GM19455 (cell line): ENCODE results near the gene TAB3.

Experiments
- ATAC-seq: cut with Tn5 transposase; IDR thresholded peaks from one replicate; pipeline ENCODE4 v1.9.1; 2021; ENCODE audit not compliant: unreplicated experiment

The TAB3 gene

DNA sequence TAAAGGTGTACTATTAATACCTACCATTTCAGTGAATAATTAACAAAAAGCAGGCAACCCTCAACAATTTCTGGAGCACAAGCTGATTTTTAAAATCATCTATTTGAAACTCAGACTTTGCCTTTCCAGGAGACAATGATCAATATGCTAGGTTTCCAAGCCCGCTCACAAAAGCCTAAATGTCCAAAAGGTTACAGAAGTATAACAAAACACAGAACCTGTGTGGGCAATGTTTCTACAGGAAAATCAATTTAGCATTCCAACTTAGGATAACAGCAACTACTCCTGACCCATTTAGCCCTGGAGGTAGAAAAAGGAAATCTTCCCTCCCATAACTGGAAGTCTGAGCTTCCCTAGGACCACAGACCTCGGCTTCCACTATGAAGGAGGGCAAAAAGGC lies 3.9 kb downstream of the TAB3 start:
- no peak for ATAC-seq

DNA sequence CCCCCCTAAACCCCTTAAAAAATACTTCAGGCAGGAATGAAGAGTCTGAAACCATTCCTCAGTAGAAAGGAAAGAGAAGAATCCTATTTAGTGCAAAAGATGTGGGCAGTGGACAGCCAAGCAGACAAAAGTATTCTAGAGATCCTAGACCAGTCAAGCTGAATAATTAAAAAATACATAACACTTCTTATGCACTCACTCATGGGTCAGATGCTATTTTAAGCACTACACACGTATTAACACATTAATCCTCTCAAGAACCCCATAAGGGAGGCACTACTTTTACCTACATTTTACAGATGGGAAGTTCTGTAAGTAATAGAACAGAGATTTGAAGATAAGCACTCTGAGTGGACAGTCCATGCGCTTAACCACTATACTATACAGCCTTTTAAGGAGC lies 5.9 kb downstream of the TAB3 start:
- no peak for ATAC-seq

DNA sequence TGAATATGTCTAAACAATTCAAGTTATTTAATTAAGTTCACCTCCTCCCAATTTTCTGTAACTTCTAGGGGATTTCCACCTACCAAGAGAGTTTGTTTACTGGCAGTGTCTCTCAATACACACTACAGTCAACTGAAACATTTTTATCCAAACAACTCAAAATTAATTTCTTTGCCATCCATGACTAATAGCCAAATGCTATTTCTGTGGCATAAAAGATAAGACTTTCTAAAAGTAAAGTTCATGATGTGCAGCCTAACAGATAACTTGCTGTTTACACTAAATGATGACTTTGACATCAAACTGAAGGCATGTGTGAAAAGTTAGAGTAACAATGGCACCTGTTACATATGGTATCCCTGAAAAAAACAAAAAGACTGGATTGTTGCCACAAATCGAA lies 7.3 kb downstream of the TAB3 start:
- ATAC-seq: no peak

DNA sequence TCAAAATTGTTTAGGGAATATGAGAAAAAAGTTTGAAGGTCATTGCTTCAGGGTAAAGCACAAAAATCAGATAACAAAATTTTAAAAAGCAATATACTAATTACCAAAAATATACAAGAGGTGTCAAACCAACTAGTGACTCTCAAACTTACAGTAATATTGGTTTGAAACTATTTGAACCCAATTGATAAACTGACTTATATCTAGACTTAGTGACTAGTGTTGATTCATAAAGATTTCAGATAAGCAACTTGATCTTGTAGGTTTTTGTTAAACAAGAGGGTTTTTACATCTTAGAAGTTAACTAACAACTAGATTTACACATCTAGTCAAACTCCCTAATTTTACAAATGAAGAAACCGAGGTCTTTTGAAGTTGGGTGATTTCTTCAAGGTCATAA lies 7.7 kb downstream of the TAB3 start:
- ATAC-seq: no peak

DNA sequence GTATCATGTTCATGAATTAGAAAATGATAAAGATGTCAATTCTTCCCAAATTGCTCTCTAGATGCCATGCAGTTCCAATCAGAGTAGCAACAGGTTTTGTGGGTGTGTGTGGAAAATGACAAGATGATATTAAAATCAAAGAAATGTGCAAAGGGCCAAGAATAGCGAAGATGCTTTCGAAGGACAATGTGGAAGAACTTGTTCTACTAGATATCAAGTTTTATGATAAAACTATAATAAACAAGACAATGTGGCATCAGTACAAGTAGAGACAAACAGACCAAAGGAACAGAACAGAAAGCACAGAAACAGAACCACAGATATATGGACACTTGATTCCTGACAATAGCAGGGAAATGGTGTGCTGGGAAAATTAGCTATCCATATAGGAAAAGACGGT lies 9.0 kb downstream of the TAB3 start:
- no peak for ATAC-seq

DNA sequence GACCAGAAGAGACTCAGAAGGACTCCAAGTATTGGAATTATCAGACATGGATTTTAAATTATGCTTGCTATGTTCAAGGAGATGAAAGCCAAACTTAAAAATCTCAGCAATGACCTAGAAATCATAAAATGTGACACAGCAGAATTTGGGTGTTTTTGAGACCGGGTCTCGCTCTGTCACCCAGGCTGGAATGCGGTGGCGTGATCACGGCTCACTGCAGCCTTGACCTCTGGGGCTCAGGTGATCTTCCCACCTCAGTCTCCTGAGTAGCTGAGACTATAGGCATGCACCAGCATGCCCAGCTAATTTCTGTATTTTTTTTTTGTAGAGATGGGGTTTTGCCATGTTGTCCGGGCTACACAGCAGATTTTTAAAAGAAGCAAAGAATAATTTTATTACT lies 12.7 kb downstream of the TAB3 start:
- ATAC-seq: no peak

DNA sequence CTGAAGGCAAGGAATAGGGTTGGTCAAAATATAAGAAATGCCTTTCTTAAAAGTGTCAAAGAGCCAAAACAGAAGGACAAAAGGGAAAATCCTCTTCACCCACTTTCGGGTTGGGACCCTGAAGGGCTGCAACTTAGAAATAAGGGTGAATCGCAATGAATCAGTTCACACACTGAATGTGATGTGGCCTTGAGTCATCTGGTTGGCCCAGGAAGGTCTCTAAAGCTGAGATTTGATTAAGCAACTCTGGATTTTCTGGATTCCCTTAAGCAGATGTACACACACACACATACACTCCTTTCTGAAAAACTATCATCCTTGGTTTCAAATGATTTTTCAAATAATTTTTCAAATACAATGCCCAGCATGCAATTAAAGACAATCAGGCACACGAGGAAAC lies 13.1 kb downstream of the TAB3 start:
- ATAC-seq: no peak

DNA sequence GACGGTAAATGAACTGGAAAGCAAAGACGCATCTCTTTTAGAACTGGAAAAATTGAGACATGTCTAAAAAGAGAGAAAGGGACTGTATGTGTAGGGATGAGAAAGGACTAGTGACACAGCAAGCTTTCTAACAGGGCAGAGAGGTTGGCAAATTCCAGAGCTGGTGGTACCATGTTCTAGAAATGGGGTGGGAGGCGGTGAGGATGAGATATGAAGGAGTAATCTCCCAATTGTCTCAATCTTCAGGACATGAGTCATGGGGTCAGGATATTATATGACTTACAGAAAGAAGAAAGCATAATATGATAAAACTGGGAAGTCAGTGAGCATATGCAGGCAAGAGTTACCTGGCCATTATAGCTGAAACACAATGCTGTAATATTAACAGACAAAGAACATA lies 14.2 kb downstream of the TAB3 start:
- ATAC-seq: no peak

DNA sequence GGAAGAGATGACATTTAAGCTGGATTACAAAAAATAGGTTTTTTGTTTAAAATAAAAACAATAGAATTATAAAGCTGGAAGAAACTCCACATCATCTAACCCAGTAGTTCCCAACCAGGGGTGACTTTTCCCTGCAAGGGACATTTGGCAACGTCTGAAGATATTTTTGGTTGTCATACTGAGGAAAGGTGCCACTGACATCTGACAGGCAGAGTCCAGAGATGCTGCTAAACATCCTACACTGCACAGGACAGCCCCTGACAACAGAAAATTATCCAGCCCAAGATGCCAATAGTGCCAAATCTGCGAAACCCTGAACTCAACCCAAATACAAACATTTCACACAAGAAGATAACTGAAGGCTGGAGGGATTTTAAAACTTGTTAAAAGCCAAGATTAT lies 18.5 kb downstream of the TAB3 start:
- no peak for ATAC-seq

DNA sequence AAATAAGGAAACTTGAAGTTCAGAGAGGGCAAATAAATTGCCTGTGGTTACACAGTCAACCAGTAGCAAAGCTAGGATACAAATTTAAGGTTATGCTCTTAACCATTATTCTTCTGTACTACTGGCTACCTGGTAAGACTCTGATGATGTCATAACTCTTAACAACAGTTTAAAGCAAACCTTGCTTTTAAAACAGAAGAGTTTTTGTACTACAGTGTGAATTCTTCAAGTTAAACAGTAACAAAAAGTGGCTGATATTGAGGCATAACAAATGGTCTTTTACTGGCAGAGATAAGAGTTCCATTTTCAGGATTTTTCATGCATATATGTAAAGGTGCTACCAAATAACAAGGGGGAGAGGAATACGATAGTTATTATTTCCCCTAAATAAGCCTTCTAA lies 23.4 kb downstream of the TAB3 start:
- no peak for ATAC-seq

DNA sequence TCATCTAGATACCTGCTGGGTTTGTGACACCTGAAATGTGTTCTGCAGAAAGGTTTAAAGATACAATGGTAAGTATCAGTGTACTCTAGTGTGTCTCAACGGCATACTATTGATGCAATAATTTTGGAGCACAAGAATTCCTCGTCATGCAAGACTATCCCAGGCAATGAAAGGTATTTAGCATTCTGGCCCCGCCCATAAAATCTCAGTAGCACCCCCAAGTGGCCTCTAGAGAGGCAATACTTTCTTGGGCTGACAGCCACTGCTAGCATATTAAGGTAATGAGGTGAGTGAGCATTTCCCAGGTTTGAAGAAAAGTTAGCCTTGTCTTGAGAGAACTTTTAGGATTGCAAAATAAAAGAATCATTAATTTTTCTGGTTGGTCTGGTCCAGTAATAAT lies 24.0 kb downstream of the TAB3 start:
- ATAC-seq: no peak

DNA sequence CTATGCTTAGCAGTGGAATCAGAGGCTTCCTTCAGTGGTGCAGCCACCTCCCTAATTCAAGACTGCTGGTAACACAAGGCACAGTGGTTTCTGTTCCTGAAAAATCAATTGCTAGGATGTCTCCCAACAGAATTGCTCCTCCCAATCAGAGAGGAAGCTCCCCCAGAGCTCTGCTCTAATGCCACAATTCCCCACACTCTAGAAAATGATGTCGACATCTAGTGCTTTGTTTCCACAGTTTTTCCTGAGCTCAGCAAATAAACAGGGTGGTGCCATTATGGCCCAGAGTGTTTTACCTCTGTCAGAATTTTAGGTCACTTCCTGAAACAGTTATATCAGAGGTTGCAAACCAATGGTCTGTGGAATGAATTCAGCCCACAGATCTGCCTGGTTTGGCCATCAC lies 24.7 kb downstream of the TAB3 start:
- no peak for ATAC-seq

DNA sequence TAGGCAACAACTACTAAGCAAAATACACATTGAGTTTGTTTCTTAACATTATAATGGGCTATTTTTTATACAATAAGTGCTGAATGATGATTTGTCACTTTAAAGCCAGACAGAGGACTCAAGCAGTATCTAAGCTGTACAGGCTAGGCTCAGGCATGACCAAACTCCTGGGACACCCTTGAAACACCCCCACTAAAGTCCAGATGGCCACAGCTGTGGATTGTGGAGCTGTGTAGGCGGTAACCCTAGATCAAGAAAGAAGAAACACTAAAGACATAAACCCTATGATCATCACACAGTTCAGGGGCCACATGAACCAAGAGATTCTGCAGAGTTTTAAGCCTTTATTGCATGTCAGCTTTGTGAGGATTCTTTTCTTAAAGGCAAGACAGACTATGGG lies 25.1 kb downstream of the TAB3 start:
- ATAC-seq: no peak

DNA sequence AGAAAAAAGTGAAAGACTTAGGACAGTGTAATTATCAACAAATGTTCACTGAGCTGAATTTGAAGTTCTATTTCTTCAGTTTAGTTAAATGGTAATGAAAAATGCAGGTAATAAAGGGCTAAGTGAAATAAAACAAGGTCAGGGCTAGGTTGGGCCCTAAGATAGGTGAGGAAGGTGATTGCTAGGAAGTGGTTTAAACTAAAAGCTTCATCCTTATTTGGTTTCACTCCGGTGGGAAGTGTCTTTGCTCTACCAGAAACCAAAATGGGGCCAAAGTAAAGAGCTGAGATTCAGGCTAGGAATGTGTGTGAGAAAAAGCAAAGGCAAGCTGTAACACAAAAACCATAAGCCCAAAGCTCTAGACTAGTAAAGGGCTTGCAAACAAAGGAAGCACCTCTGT lies 31.0 kb downstream of the TAB3 start:
- no peak for ATAC-seq

DNA sequence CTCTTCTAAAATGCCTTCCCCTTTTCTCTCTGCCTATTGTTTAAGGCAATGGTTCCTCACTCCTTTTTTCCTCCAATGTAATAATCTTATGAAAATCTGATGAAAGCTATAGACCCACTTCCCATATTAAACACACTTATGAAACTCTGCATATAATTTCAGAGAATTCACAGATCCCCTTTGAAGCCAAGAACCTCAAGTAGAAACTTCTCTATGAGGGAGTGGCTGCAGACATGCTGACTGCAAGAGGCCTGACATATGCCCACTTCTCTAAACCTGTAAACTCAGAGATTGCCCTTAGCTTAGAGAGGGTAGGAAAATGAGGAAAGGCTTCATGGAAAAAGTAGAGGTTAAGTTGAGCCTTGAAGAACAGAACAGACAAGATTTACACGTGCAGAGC lies 37.6 kb downstream of the TAB3 start:
- no peak for ATAC-seq

DNA sequence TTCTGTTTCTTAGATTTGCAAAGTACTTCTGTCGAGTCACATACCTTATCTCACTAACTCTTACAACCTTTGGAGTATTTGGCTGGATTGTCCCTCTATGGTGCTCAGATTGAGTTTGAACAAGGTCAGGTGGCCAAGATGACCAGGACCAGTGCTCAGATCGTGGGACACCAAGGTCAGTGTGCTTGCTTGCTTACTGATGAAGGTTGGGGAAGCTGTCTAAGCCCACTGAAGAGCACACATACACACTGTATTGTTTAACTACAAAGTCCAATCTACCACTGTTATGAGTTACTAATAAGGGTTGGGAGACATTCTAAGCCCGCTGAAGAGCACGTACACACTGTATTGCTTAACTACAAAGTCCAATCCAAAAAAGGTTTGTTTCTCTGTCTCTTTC lies 53.7 kb downstream of the TAB3 start:
- ATAC-seq: no peak

DNA sequence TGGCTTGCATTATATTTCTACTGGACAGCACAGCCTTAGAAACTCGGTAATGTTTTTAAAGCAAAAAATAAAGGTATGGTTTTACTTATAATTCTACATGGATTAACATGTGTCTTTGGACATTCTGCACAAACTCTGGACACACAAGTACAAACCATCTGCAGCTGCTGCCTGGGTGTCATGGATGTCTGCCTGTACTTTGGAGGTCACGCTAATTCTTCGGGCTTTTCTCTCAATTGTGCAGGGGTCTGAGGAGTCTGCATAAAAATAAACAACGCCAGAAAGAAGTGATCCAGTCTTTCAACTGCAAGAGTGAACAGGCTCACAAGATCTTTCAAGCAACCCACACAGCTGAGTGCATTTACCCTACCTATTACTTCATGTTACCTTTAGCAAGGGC lies 55.2 kb downstream of the TAB3 start:
- no peak for ATAC-seq

DNA sequence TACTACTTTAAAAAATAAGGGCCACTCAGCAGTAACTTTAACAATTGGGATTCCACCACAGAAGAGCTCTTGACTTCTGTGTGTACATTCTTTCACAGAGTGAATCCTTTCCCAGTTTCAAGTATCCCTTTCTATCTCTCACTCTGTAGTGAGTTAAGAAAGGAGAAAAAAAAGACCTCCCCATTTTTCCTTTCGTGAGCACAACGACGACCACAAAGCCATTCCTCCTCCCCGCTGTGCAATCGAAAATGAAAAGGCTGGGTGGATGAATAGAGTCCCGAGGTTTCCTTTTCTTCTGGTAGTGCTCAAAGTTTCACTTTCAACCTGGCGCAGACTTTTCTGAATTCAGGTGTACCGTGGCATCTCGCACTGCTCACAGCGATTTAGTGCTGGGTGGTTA lies 58.0 kb downstream of the TAB3 start:
- no peak for ATAC-seq

DNA sequence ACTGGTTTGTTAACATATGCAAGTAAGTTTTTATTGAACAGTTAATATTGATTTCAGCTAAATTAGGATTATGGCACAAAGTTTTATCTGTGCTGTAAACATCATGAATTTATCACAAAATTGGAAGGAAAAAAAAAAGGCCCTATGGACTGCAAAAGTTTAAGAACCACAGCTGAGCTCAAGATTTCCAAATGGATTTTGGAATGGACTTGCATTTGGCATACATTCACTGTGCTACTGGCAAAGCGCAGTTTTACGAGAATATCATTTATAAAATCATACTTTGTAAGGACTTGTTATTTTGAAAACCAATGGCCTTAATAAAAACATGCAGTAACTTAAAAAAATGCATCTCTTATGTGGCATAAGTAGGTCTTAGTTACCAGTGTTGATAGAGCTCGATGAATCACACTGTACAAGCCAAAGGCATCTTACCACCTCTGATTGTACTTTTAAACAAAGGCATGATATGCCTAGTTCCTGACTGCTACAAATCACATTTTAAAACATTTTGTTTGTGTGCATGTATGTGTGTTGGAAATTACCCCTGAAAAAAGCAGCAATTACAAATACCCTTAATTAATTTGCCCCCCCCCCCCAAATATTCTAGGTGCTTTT lies 58.6 kb downstream of the TAB3 start:
- no peak for ATAC-seq

DNA sequence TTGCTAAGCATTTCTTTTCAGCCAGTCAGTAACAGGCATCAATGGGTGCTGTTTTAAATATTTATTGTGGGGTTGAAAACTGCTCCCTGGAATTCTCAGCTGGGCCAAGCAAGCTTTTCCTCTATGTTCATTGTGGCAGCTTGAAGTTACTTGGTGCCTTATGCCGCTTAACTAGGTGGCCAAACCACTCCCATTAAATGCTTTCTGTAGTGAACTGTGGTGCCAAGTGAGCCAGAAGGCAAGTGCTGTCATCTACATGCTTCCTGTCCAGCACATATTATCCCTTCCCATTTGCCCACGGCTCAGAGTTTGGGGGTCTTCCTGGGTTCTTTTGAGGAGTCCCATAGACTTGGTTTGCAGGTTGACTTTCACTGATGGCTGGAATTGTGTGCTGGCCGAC lies 64.8 kb downstream of the TAB3 start:
- ATAC-seq: no peak

DNA sequence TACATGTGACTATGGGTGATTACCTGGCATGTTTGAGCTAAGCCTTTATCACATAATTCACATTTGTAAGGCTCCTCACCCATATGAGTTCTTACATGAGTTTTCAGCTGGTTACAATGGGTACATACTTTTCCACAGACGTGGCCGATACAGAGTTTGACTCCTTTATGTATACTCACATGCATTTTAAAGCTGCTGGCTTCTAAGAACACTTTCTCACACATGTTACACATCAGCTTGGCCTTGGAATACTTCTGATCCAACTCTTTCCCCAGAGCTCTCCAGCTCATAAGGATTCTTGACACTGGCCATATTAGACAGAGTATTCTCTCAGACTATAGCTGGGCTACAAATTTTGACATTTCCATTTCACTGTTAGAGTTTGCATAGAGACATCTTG lies 66.3 kb downstream of the TAB3 start:
- no peak for ATAC-seq

DNA sequence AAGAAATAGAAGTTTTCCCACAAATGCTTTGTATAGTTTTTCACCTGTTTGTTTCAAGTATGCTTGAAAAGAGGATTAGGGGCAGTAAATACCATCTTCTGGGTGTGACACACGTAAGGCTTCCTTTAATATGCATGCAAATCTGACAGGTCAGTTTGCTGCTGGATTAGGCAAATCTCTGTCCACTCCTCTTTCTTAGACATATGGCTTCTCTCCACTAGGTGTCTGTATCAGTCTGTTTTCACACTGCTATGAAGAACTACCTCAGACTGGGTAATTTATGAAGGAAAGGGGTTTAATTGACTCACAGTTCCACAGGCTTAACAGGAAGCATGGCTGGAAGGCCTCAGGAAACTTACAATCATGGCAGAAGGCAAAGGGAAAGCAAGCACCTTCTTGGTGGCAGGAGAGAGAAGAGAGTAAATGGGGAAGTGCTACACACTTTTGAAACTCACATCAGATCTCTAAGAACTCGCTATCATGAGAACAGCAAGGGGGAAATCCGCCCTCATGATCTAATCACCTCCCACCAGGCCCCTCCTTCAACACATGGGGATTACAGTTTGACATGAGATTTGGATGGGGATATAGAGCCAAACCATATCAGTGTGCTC lies 66.9 kb downstream of the TAB3 start:
- ATAC-seq: peak; percentile 80

DNA sequence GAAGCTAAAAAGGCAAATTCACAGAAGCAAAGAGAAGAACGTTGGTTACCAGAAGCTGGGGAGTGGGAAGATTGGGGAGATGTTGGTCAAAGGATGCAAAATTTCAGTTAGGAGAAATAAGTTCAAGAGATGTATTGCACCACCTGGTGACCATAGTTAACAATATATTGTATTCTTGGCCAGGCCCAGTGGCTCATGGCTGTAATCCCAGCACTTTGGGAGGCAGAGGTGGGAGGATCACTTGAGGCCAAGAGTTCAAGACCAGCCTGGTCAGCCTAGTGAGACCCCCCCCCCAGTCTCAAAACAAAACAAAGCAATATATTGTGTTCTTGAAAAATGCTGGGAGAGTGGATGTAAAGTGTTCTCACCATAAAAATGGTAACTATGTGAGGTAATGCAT lies 67.9 kb downstream of the TAB3 start:
- ATAC-seq: no peak
